ENCODE measurements around the gene VMP1. TPM values are rescaled to one million over a fixed set of nuclear protein-coding genes. Genes with fewer than 3 reads are reported as not detected.

The VMP1 gene
- total RNA-seq, 1 donor from 2014 or later, result 232 TPM

DNA sequence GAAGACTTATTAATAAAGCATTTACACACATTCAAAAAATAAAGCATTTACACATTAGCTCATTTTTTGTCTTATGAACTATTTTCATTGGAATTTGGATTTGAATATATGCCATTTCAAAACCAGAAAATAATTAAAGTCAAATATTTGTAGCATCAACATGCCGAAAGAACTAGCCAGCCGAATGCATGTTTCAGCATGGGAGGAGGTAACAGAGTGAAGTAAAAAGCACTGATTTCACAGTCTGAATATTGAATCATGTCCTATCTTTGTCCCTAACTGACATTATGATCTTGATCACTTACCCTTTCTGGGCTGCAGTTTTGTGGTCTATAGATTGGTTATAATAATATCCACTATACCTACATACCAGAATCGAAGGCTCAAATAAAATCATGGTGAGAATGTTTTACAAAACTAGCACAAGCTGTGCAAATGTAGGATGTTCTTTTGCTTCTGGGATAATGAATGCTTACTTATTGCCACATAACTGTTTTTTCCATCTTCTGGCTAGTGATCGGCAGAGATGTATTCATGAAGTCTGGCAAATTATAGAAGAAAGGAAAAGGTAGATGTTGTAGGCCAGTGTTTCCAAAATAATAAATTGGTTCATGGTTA lies 100.5 kb downstream of the VMP1 start:
- no peak overlapping the region for H3K4me3 ChIP-seq (ENCODE audit: low read depth, low read length)
- no peak for DNase-seq (ENCODE audit: low read depth)
- no peak for TF ChIP-seq CTCF (conservative IDR thresholded peaks at IDR 0.05; ENCODE audit: low read depth, low read length)

DNA sequence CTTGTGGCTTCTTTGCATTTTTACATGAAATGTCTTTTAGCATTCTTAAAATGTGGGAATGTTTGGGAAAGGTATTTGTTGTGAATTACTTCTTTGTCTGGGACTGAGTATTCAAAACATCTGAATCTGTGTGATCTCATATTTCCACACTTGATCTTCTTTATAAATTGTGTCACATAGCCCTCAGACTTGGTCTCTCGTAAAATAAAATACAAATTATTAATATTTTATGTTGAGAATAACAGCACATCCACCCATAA lies 103.4 kb downstream of the VMP1 start:
- no peak for DNase-seq (ENCODE audit: low read depth)
- no peak for TF ChIP-seq CTCF (conservative IDR thresholded peaks at IDR 0.05; ENCODE audit: low read depth, low read length)
- H3K4me3 ChIP-seq (ENCODE audit: low read depth, low read length), result no peak overlapping the region

DNA sequence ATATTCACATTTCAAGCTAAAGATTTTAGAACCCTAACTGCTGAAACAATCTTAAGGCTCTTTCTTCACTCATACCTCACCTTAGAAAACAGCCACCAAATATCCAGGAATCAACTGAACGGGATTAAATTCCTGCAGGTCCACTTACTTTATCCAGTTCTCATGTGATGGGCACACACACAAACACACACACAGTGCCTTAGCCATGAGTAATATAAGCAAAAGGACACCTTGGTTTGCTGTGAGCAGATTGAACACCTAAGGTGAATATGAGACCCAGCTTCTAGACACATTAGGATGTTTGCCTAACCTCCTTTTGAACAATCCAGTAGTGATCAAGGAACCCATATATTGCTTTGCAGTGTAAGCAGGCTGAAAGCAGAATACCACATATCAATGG lies 103.8 kb downstream of the VMP1 start:
- no peak for DNase-seq (ENCODE audit: low read depth)
- TF ChIP-seq CTCF (conservative IDR thresholded peaks at IDR 0.05; ENCODE audit: low read depth, low read length), result no peak
- no peak overlapping the region for H3K4me3 ChIP-seq (ENCODE audit: low read depth, low read length)

DNA sequence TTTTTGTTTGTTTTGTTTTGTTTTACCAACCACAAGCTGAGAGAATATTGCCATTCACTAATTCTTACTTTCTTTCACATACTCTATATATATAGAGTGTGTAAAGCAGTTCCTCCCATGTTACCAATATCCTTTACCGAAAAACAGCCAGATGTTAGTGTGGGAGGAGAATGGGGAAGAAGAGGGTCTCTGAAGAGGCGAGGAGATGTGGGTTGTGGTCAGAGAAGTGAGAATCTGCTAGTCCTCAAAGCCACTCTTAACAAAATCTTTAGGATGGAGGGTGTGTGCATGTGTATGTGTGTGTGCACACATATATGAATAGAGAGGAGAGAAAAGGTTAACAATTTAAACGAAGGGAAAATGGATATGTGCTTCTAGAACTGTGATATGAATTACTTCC lies 104.7 kb downstream of the VMP1 start:
- no peak overlapping the region for H3K4me3 ChIP-seq (ENCODE audit: low read depth, low read length)
- no peak for TF ChIP-seq CTCF (conservative IDR thresholded peaks at IDR 0.05; ENCODE audit: low read depth, low read length)
- DNase-seq (ENCODE audit: low read depth), result no peak

- no peak overlapping the region for H3K4me3 ChIP-seq (ENCODE audit: low read depth, low read length)
- TF ChIP-seq CTCF (conservative IDR thresholded peaks at IDR 0.05; ENCODE audit: low read depth, low read length), result no peak
- no peak for DNase-seq (ENCODE audit: low read depth)
Observed at GRCh38 chr17:59814276-59814675, 106.8 kb downstream of the VMP1 start.

- no peak for TF ChIP-seq CTCF (conservative IDR thresholded peaks at IDR 0.05; ENCODE audit: low read depth, low read length)
- no peak for DNase-seq (ENCODE audit: low read depth)
- no peak overlapping the region for H3K4me3 ChIP-seq (ENCODE audit: low read depth, low read length)
Observed at GRCh38 chr17:59814685-59815084, 107.2 kb downstream of the VMP1 start.

- no peak overlapping the region for H3K4me3 ChIP-seq (ENCODE audit: low read depth, low read length)
- no peak for TF ChIP-seq CTCF (conservative IDR thresholded peaks at IDR 0.05; ENCODE audit: low read depth, low read length)
- DNase-seq (ENCODE audit: low read depth), result no peak
Observed at GRCh38 chr17:59815965-59816364, 108.5 kb downstream of the VMP1 start.
